ENCODE measurements around the gene FER1L5.

Gene FER1L5

GRCh38 chr2:96689431-96689991 is 46.9 kb downstream of the FER1L5 start:
- CTCF ChIA-PET, result no interaction called here
- TF ChIP-seq, protein P1, sequence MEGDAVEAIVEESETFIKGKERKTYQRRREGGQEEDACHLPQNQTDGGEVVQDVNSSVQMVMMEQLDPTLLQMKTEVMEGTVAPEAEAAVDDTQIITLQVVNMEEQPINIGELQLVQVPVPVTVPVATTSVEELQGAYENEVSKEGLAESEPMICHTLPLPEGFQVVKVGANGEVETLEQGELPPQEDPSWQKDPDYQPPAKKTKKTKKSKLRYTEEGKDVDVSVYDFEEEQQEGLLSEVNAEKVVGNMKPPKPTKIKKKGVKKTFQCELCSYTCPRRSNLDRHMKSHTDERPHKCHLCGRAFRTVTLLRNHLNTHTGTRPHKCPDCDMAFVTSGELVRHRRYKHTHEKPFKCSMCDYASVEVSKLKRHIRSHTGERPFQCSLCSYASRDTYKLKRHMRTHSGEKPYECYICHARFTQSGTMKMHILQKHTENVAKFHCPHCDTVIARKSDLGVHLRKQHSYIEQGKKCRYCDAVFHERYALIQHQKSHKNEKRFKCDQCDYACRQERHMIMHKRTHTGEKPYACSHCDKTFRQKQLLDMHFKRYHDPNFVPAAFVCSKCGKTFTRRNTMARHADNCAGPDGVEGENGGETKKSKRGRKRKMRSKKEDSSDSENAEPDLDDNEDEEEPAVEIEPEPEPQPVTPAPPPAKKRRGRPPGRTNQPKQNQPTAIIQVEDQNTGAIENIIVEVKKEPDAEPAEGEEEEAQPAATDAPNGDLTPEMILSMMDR (IDR thresholded peaks at IDR 0.05; ENCODE audit: control extremely low read depth, extremely low read depth, low read depth, missing control alignments), result no peak
- no peak for DNase-seq (ENCODE audit: extremely low spot score)
- POLR2A ChIA-PET, result no interaction called here

GRCh38 chr2:96690306-96691021 is 47.9 kb downstream of the FER1L5 start:
- ChIA-PET POLR2A (no interaction called here), CTCF (interaction anchor here (1.3 kb wide), 1 partner anchor 13 kb away, joined by 3 read pairs; no protein-coding TSS in a partner anchor)
- no peak for DNase-seq (ENCODE audit: extremely low spot score)

GRCh38 chr2:96691022-96691612 is 48.6 kb downstream of the FER1L5 start:
- POLR2A ChIA-PET, result no interaction called here
- CTCF ChIA-PET, result interaction anchor here (1.3 kb wide), 1 partner anchor 13 kb away, joined by 3 read pairs; no protein-coding TSS in a partner anchor
- DNase-seq (ENCODE audit: extremely low spot score), result no peak
- TF ChIP-seq, protein P1 (IDR thresholded peaks at IDR 0.05; ENCODE audit: control extremely low read depth, extremely low read depth, low read depth, missing control alignments), result no peak

More at GRCh38 chr2:96690306-96691021, 47.9 kb downstream of the FER1L5 start:
- TF ChIP-seq, protein P1 (IDR thresholded peaks at IDR 0.05; ENCODE audit: control extremely low read depth, extremely low read depth, low read depth, missing control alignments), result no peak

DNA sequence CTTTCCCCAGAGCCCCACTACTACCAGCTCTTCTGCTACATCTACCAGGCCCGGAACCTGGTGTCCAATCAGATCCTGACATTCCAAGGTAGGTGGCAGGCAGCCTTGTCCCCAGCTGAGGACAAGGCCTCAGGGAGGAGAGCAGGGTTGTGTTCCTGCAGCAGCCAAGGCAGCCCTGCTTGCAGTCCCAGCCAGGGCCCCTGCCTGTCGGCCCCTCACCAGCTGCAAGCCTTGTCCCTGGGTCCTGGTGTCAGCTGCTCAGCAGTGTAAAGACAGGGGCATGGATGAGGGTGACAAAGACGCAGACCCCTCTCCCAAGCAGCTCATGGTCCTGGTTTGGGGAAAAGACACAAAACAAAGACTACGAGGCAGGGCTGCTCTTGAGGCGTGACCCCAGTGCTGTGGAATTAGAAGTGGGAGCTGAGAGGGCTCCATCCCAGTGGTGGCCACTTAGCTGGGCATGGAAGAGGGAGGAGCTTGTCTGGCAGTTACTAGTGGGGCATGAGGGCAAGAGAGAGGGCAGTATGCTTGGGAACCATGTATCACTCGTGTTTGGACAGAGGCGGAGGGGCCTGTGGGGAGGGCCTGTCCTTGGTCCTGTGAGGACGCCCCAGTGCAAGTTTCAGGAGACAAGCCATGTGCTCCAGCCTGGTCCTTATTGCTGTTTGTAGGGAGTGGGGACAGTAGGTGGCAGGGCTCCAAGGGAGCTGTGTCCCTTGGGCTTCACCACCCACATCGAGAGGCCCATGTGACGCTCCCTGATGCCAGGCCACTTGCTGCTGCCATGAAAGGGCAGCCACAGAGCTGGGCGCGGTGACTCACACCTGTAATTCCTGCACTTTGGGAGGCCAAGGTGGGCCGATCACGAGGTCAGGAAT is 49.8 kb downstream of the FER1L5 start:
- TF ChIP-seq, protein P1 (IDR thresholded peaks at IDR 0.05; ENCODE audit: control extremely low read depth, extremely low read depth, low read depth, missing control alignments), result no peak
- DNase-seq (ENCODE audit: extremely low spot score), result no peak
- CTCF ChIA-PET, result interaction anchor here (1.5 kb wide), 1 partner anchor 68 kb away, joined by 3 read pairs; the partner anchor contains the start of gene CNNM4
- POLR2A ChIA-PET, result no interaction called here

- DNase-seq (ENCODE audit: extremely low spot score), result no peak
- POLR2A ChIA-PET, result no interaction called here
- TF ChIP-seq, protein P1 (IDR thresholded peaks at IDR 0.05; ENCODE audit: control extremely low read depth, extremely low read depth, low read depth, missing control alignments), result no peak
- CTCF ChIA-PET, result interaction anchor here (1.0 to 1.5 kb wide), 3 partner anchors 9 to 93 kb away, joined by 3 read pairs; partner anchors contain the start of gene CNNM4
Measured at GRCh38 chr2:96693286-96694200, 51.0 kb downstream of the FER1L5 start.

All from GM10248 (cell line).